Peyer's patch (tissue), 4 donors: ENCODE measurements around the gene VTN.

ENCODE experiments used
- CTCF ChIP-seq, 6 experiments: fragments of 450-650 bp in 4 of 6; fragments of 200-600 bp in 2 of 6; sonication (generic) in 1 of 6; IDR thresholded peaks; one replicate each; pipeline ENCODE4 v1.5.1; 2017 to 2019; ENCODE audit warnings: antibody characterized with exemption in 6 of 6, mild to moderate bottlenecking in 3 of 6, moderate library complexity in 1 of 6
- POLR2A ChIP-seq, 2 donors: fragments of 450-650 bp; IDR thresholded peaks; one replicate each; pipeline ENCODE4 v1.5.1; 2017; ENCODE audit warnings: antibody characterized with exemption in 2 of 2, mild to moderate bottlenecking in 2 of 2, moderate library complexity in 2 of 2

- TF ChIP-seq CTCF (IDR thresholded peaks at IDR 0.05) (no peak), POLR2A (IDR thresholded peaks at IDR 0.05) (no peak)
These were observed 20.5 kb upstream of the VTN start for GRCh38 chr17:28390563-28390962.
